ENCODE results near the gene MCM9. TPM values are rescaled to one million over a fixed set of nuclear protein-coding genes. Genes with fewer than 3 reads are reported as not detected.

MCM9 gene
- polyA plus RNA-seq, 3 donors: 9.4 to 11.9 (median 9.8) TPM

GRCh38 chr6:118804091-118804490 lies 130.9 kb downstream of the MCM9 start:
- Histone ChIP-seq H3K9me3 (replicated peaks in 1 of 2; ENCODE audit: control insufficient read depth in 1 of 2, insufficient read depth in 1 of 2, low read length in 2 of 2) (no peaks in the 10 kb centered on the region), H3K27ac (ENCODE audit: low read depth in 1 of 2, low read length in 2 of 2) (no peak overlapping the region), H3K9ac (ENCODE audit: insufficient read depth, low read length, poor library complexity, severe bottlenecking) (no peak overlapping the region), H3K4me3 (replicated peaks in 1 of 3; ENCODE audit: low read depth in 2 of 3, low read length in 3 of 3) (no peak overlapping the region), H3K79me2 (ENCODE audit: insufficient read depth, low read length) (no peaks in the 10 kb centered on the region), H3K36me3 (replicated peaks in 1 of 2; ENCODE audit: control insufficient read depth in 1 of 2, insufficient read depth in 2 of 2, low read length in 2 of 2) (no peaks in the 10 kb centered on the region), H2AFZ (ENCODE audit: insufficient read depth, low read depth, low read length, poor library complexity, severe bottlenecking) (no peak overlapping the region), H3K27me3 (ENCODE audit: control insufficient read depth in 2 of 2, insufficient read depth in 2 of 2, low read length in 2 of 2) (no peaks in the 10 kb centered on the region), H3K4me1 (ENCODE audit: control insufficient read depth in 1 of 2, insufficient read depth in 2 of 2, low read length in 2 of 2) (peaks cover 7 to 12% of the 10 kb centered on the region in 2 donors), H3K4me2 (replicated peaks; ENCODE audit: extremely low read depth, low read length, poor library complexity, severe bottlenecking) (no peak overlapping the region), H4K20me1 (ENCODE audit: insufficient read depth, low read length) (no peaks in the 10 kb centered on the region)
- intact Hi-C loops (cut with micrococcal nuclease): loop anchor here in 1 of 2 donors (10.0 kb wide), 1 partner anchor 91 kb away; the partner anchor contains the start of gene ASF1A
- no peak for TF ChIP-seq CTCF (IDR thresholded peaks at IDR 0.05)
- DNase-seq: no peak
- Mint-ChIP-seq H3K36me3 (peaks cover 3% of the 10 kb centered on the region in 2 donors), H3K4me3 (no peak overlapping the region), H3K27ac (no peak overlapping the region), H3K4me1 (peaks cover 17% of the 10 kb centered on the region), H3K27me3 (ENCODE audit: low read depth in 3 of 3) (peaks cover 0 to 2% (median 2%) of the 10 kb centered on the region in 3 donors), H3K9me3 (peaks cover 0 to 1% (median 0%) of the 10 kb centered on the region in 7 donors)
- 83% methylated on average over 1 of the region's 4 CpGs for WGBS (ENCODE audit: insufficient coverage)

- no peak overlapping the region for H3K4me3 Mint-ChIP-seq
- peaks cover 10% of the 10 kb centered on the region for H3K4me1 Mint-ChIP-seq
- TF ChIP-seq CTCF (IDR thresholded peaks at IDR 0.05): no peak
- H3K27ac Mint-ChIP-seq: no peak overlapping the region
- 94% methylated on average over 4 of the region's 6 CpGs for WGBS (ENCODE audit: insufficient coverage)
- H3K27ac ChIP-seq (ENCODE audit: low read depth in 1 of 2, low read length in 2 of 2): no peak overlapping the region
- H3K4me2 ChIP-seq (replicated peaks; ENCODE audit: extremely low read depth, low read length, poor library complexity, severe bottlenecking): no peak overlapping the region
- H3K27me3 ChIP-seq (ENCODE audit: control insufficient read depth in 2 of 2, insufficient read depth in 2 of 2, low read length in 2 of 2): no peaks in the 10 kb centered on the region
- H3K79me2 ChIP-seq (ENCODE audit: insufficient read depth, low read length): no peaks in the 10 kb centered on the region
- H4K20me1 ChIP-seq (ENCODE audit: insufficient read depth, low read length): no peaks in the 10 kb centered on the region
- H3K4me1 ChIP-seq (ENCODE audit: control insufficient read depth in 1 of 2, insufficient read depth in 2 of 2, low read length in 2 of 2): peaks cover 3 to 8% of the 10 kb centered on the region in 2 donors
- no peaks in the 10 kb centered on the region for H3K36me3 ChIP-seq (replicated peaks in 1 of 2; ENCODE audit: control insufficient read depth in 1 of 2, insufficient read depth in 2 of 2, low read length in 2 of 2)
- intact Hi-C loops (cut with micrococcal nuclease): loop anchor here in 1 of 2 donors (10.0 kb wide), 1 partner anchor 94 kb away; the partner anchor contains the start of gene ASF1A
- no peak overlapping the region for H3K4me3 ChIP-seq (replicated peaks in 1 of 3; ENCODE audit: low read depth in 2 of 3, low read length in 3 of 3)
- no peaks in the 10 kb centered on the region for H3K9me3 ChIP-seq (replicated peaks in 1 of 2; ENCODE audit: control insufficient read depth in 1 of 2, insufficient read depth in 1 of 2, low read length in 2 of 2)
- H3K9me3 Mint-ChIP-seq: peaks cover 0 to 4% (median 0%) of the 10 kb centered on the region in 7 donors
- H3K27me3 Mint-ChIP-seq (ENCODE audit: low read depth in 3 of 3): peaks cover 0 to 2% (median 1%) of the 10 kb centered on the region in 3 donors
- H3K9ac ChIP-seq (ENCODE audit: insufficient read depth, low read length, poor library complexity, severe bottlenecking): no peak overlapping the region
- peaks cover 0 to under 1% of the 10 kb centered on the region in 2 donors for H3K36me3 Mint-ChIP-seq
- no peak for DNase-seq
- no peak overlapping the region for H2AFZ ChIP-seq (ENCODE audit: insufficient read depth, low read depth, low read length, poor library complexity, severe bottlenecking)
These were observed 133.7 kb downstream of the MCM9 start for GRCh38 chr6:118801257-118801656.

All from CD14-positive monocyte (primary cell).